ENCODE data around the gene C5AR1. TPM values are rescaled to one million over a fixed set of nuclear protein-coding genes. Genes with fewer than 3 reads are reported as not detected.
"Not testable (repeated sequence)": the region's sequence is repeated elsewhere in the genome, so short reads cannot be mapped to it uniquely, and the experiment has no call there.

C5AR1 gene
- total and polyA plus RNA-seq, 7 experiments from 2014 or later, result 0.14 to 205 (median 5.9) TPM; not detected in 1

DNA sequence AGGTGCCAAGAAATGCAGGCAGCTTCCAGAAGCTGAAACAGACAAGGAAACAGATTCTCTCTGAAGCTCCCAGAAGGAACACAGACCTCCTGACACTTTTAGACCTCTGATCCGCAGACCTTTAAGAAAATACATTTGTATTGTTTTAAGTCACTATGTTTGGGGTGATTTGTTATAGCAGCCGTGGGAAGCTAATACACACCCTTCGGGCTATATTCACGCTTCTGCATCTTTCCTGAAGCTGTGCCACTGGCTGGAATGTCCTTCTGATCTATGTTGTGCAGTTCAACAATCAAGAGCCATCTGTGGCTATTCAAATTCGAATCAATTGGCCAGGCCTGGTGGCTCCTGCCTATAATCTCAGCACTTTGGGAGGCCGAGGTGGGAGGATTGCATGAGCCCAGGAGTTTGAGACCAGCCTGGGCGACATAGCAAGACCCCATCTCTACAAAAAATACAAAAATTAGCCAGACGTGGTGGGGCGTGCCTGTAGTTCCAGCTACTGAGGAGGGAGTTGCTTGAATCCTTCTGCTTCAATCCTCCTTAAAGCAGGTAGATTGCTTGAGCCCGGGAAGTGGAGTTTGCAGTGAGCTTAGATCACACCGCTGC is 33.6 kb downstream of the C5AR1 start:
- Histone ChIP-seq H3K4me1 (ENCODE audit: control insufficient read depth in 2 of 2, insufficient read depth in 2 of 2, low read length in 2 of 2) (no peaks in the 10 kb centered on the region), H3K9me3 (ENCODE audit: control insufficient read depth in 2 of 3, low read length in 3 of 3) (no peaks in the 10 kb centered on the region), H3K4me3 (ENCODE audit: low read length) (no peak overlapping the region), H3K27ac (ENCODE audit: low read depth, low read length) (no peak overlapping the region), H3K36me3 (ENCODE audit: control insufficient read depth in 2 of 3, insufficient read depth in 3 of 3, low read length in 3 of 3) (no peaks in the 10 kb centered on the region), H3K27me3 (ENCODE audit: control insufficient read depth in 2 of 2, insufficient read depth in 2 of 2, low read length in 2 of 2) (no peaks in the 10 kb centered on the region)
- Mint-ChIP-seq H3K4me1 (peaks cover 0 to 3% (median under 1%) of the 10 kb centered on the region in 7 donors), H3K27me3 (peaks cover 0 to 3% (median 0%) of the 10 kb centered on the region in 5 donors), H3K9me3 (no peaks in the 10 kb centered on the region), H3K27ac (no peak overlapping the region), H3K4me3 (no peak overlapping the region), H3K36me3 (peaks cover 0 to 3% (median 0%) of the 10 kb centered on the region in 5 donors)
- ChIA-PET POLR2A (interaction anchor here (0.6 kb wide), 1 partner anchor 33 kb away, joined by 3 read pairs; no protein-coding TSS in a partner anchor), CTCF (interaction anchor here (1.4 kb wide), 1 partner anchor 14 kb away, joined by 4 read pairs; no protein-coding TSS in a partner anchor)
- ATAC-seq (no peak), DNase-seq (no peak)
- intact Hi-C loops (cut with micrococcal nuclease), result loop anchor here in 1 of 2 donors (10.0 kb wide), 1 partner anchor 1348 kb away; the partner anchor contains the start of gene CCDC61

- Mint-ChIP-seq H3K4me3 (no peak overlapping the region), H3K27ac (no peak overlapping the region), H3K4me1 (peaks cover 3 to 12% (median 10%) of the 10 kb centered on the region in 7 donors), H3K27me3 (peaks cover 0 to 6% (median 0%) of the 10 kb centered on the region in 5 donors), H3K9me3 (no peaks in the 10 kb centered on the region), H3K36me3 (peaks cover 0 to 3% (median 0%) of the 10 kb centered on the region in 5 donors)
- H3K36me3 ChIP-seq (ENCODE audit: control insufficient read depth in 2 of 3, insufficient read depth in 3 of 3, low read length in 3 of 3), result no peaks in the 10 kb centered on the region
- H3K27ac ChIP-seq (ENCODE audit: low read depth, low read length), result no peak overlapping the region
- H3K4me1 ChIP-seq (ENCODE audit: control insufficient read depth in 2 of 2, insufficient read depth in 2 of 2, low read length in 2 of 2), result peaks cover 0 to 6% of the 10 kb centered on the region in 2 donors
- ChIA-PET CTCF (interaction anchor here (0.6 to 1.4 kb wide), 2 partner anchors 13 to 27 kb away, joined by 3 to 4 read pairs; no protein-coding TSS in a partner anchor), POLR2A (interaction anchor here (0.9 kb wide), 1 partner anchor 10 kb away, joined by 3 read pairs; no protein-coding TSS in a partner anchor)
- H3K9me3 ChIP-seq (ENCODE audit: control insufficient read depth in 2 of 3, low read length in 3 of 3), result no peaks in the 10 kb centered on the region
- ATAC-seq (no peak), DNase-seq (no peak)
- H3K4me3 ChIP-seq (ENCODE audit: low read length), result no peak overlapping the region
- H3K27me3 ChIP-seq (ENCODE audit: control insufficient read depth in 2 of 2, insufficient read depth in 2 of 2, low read length in 2 of 2), result no peaks in the 10 kb centered on the region
- intact Hi-C loops (cut with micrococcal nuclease), result loop anchor here in 1 of 2 donors (10.0 kb wide), 1 partner anchor 1350 kb away; the partner anchor contains the start of gene CCDC61
Measured at GRCh38 chr19:47344425-47344824, 34.8 kb downstream of the C5AR1 start.

GRCh38 chr19:47346024-47346423 is 36.4 kb downstream of the C5AR1 start:
- peaks cover 0 to 12% of the 10 kb centered on the region in 2 donors for H3K4me1 ChIP-seq (ENCODE audit: control insufficient read depth in 2 of 2, insufficient read depth in 2 of 2, low read length in 2 of 2)
- H3K9me3 Mint-ChIP-seq; H3K27me3 ChIP-seq (ENCODE audit: control insufficient read depth in 2 of 2, insufficient read depth in 2 of 2, low read length in 2 of 2); H3K36me3 Mint-ChIP-seq; H3K9me3 ChIP-seq (ENCODE audit: control insufficient read depth in 2 of 3, low read length in 3 of 3); CTCF ChIA-PET; H3K27ac Mint-ChIP-seq; H3K27me3 Mint-ChIP-seq; H3K27ac ChIP-seq (ENCODE audit: low read depth, low read length); POLR2A ChIA-PET; H3K4me3 ChIP-seq (ENCODE audit: low read length); H3K36me3 ChIP-seq (ENCODE audit: control insufficient read depth in 2 of 3, insufficient read depth in 3 of 3, low read length in 3 of 3); ATAC-seq; DNase-seq; H3K4me3 Mint-ChIP-seq: not testable (repeated sequence)
- intact Hi-C loops (cut with micrococcal nuclease), result loop anchor here in 1 of 2 donors (10.0 kb wide), 1 partner anchor 1351 kb away; the partner anchor contains the start of gene CCDC61
- H3K4me1 Mint-ChIP-seq, result peaks cover 19 to 25% (median 23%) of the 10 kb centered on the region in 7 donors

DNA sequence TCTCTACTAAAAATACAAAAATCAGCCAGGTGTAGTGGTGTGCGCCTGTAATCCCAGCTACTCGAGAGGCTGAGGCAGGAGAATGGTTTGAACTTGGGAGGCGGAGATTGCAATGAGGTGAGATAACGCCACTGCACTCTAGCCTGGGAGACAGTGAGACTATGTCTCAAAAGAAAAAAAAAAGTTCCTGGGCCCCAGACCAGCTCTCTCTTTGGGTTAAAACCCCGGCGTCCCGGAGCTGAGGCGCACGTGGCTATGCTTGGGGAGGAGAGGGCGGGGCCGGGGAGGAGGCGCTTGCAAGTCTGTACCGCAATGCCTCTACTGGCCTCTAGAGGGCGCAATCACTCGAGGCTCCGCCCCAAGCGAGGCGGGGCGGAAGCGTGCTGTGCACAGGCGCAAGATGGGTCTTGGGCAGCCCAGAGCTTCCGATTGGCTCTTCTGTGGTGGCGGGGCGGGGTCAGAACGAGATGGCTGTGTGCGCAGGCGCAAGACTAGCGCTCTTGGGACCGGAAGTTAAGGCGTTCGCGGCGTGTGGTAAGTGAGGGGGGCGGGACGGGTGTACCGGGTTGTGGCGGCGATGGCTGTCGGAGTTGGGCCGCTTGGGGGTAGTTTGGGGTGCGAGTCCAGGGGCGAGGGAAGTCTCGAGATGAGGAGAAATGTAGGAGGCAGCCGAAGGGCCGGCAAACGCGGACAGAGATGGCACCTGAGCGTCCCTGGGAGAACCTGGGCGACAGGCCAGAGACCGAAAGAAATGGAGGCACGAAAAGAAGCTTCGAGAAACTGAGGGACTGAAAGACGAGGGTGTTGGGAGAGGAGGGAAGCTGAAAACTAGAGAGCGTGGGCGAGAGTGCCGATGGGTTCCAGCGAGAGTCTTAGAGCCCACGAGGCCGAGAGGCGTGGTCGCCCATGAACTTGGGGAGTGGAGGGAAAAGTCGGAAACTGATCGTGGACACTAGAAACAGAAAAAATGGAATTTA is 39.4 kb downstream of the C5AR1 start, which contains the start of gene DHX34:
Gene DHX34, plus strand, starts transcription at position 497 of the 977 bp plus-strand sequence. CDS start 3,716 bp downstream, outside the sequence.
- DNase-seq, result peak; percentile 97 to 100 (median 99)
- ChIA-PET CTCF (interaction anchor here (0.5 to 2.2 kb wide), 20 partner anchors 9 to 1062 kb away, joined by 3 to 8 read pairs (median 3); partner anchors contain the start of gene EHD2), POLR2A (interaction anchor here (0.6 to 1.4 kb wide), 8 partner anchors 14 to 1465 kb away, joined by 3 to 5 read pairs (median 4); partner anchors contain the start of genes KPTN and NOP53)
- Histone ChIP-seq H3K4me3 (ENCODE audit: low read length) (peak within 1 kb of the TSS; percentile 92), H3K4me1 (ENCODE audit: control insufficient read depth in 2 of 2, insufficient read depth in 2 of 2, low read length in 2 of 2) (peaks cover 0 to 12% of the 10 kb centered on the region in 2 donors), H3K27ac (ENCODE audit: low read depth, low read length) (peak within 1 kb of the TSS; percentile 83), H3K9me3 (ENCODE audit: control insufficient read depth in 2 of 3, low read length in 3 of 3) (no peaks in the 10 kb centered on the region), H3K36me3 (ENCODE audit: control insufficient read depth in 2 of 3, insufficient read depth in 3 of 3, low read length in 3 of 3) (peaks cover 0 to 14% (median 8%) of the 10 kb centered on the region in 3 experiments), H3K27me3 (ENCODE audit: control insufficient read depth in 2 of 2, insufficient read depth in 2 of 2, low read length in 2 of 2) (no peaks in the 10 kb centered on the region)
- Mint-ChIP-seq H3K4me1 (peaks cover 19 to 46% (median 44%) of the 10 kb centered on the region in 7 donors), H3K27ac (peak within 1 kb of the TSS; percentile 88 to 97 (median 95)), H3K36me3 (peaks cover 4 to 16% (median 9%) of the 10 kb centered on the region in 5 donors), H3K9me3 (peaks cover 0 to 2% (median 0%) of the 10 kb centered on the region in 11 donors), H3K4me3 (peak within 1 kb of the TSS; percentile 91 to 100 (median 97)), H3K27me3 (peaks cover 0 to 3% (median 0%) of the 10 kb centered on the region in 5 donors)
- ATAC-seq, result peak; percentile 100
- intact Hi-C loops (cut with micrococcal nuclease), result loop anchor here (1.0 to 10.0 kb wide), 12 partner anchors 74 to 1354 kb away; partner anchors contain the start of genes INAFM1 (in 2 of the 2), CCDC61 (in 1 of the 2), NAPA (in 1 of the 2) and NOP53 (in 1 of the 2)

- peaks cover 0 to 12% of the 10 kb centered on the region in 2 donors for H3K4me1 ChIP-seq (ENCODE audit: control insufficient read depth in 2 of 2, insufficient read depth in 2 of 2, low read length in 2 of 2)
- intact Hi-C loops (cut with micrococcal nuclease), result no loop called here
- no peak overlapping the region for H3K4me3 ChIP-seq (ENCODE audit: low read length)
- H3K36me3 ChIP-seq (ENCODE audit: control insufficient read depth in 2 of 3, insufficient read depth in 3 of 3, low read length in 3 of 3), result peaks cover 0 to 28% (median 13%) of the 10 kb centered on the region in 3 experiments
- no peak overlapping the region for H3K27ac ChIP-seq (ENCODE audit: low read depth, low read length)
- Mint-ChIP-seq H3K4me3 (peak overlapping the region; percentile 9 to 91 (median 44)), H3K36me3 (peaks cover 5 to 22% (median 13%) of the 10 kb centered on the region in 5 donors), H3K27me3 (peaks cover 0 to 3% (median 0%) of the 10 kb centered on the region in 5 donors), H3K4me1 (peaks cover 19 to 55% (median 54%) of the 10 kb centered on the region in 7 donors), H3K27ac (peak overlapping the region in 6 of 9 donors; percentile 6 to 93 (median 51)), H3K9me3 (peaks cover 0 to 2% (median 0%) of the 10 kb centered on the region in 11 donors)
- ATAC-seq (no peak), DNase-seq (no peak)
- POLR2A ChIA-PET, result no interaction called here
- CTCF ChIA-PET, result no interaction called here
- no peaks in the 10 kb centered on the region for H3K9me3 ChIP-seq (ENCODE audit: control insufficient read depth in 2 of 3, low read length in 3 of 3)
- no peaks in the 10 kb centered on the region for H3K27me3 ChIP-seq (ENCODE audit: control insufficient read depth in 2 of 2, insufficient read depth in 2 of 2, low read length in 2 of 2)
Measured at GRCh38 chr19:47350630-47351029, 41.0 kb downstream of the C5AR1 start.

Measured in naive thymus-derived CD4-positive, alpha-beta T cell (primary cell).